HepG2 (cell line): ENCODE results near the gene TPR. TPM values are rescaled to one million over a fixed set of nuclear protein-coding genes. Genes with fewer than 3 reads are reported as not detected.

Experiments used
- ADNP ChIP-seq: sonication (generic); formaldehyde crosslinking; IDR thresholded peaks from 2 replicates; pipeline ENCODE4 v1.4.0; 2020; ENCODE audit warnings: missing genetic modification reagents
- BCLAF1 ChIP-seq: fragments of 450-650 bp; IDR thresholded peaks from 2 replicates; pipeline ENCODE4 v1.6.1; 2017; ENCODE audit warnings: mild to moderate bottlenecking
- CENPX ChIP-seq: sonication (generic); formaldehyde crosslinking; IDR thresholded peaks from 2 replicates; pipeline ENCODE4 v1.9.0; 2021; ENCODE audit warnings: mild to moderate bottlenecking, missing genetic modification reagents, moderate library complexity
- ELF1 ChIP-seq: sonication (generic); formaldehyde crosslinking; IDR thresholded peaks from 2 replicates; pipeline ENCODE4 v1.4.0; 2020; ENCODE audit warnings: missing genetic modification reagents
- ELK4 ChIP-seq: sonication (generic); formaldehyde crosslinking; IDR thresholded peaks from 2 replicates; pipeline ENCODE4 v1.9.0; 2021; ENCODE audit warnings: missing genetic modification reagents, borderline replicate concordance
- HNRNPLL ChIP-seq: fragments of 200-400 bp; formaldehyde crosslinking; IDR thresholded peaks from 2 replicates; pipeline ENCODE4 v1.6.1; 2017; ENCODE audit warnings: mild to moderate bottlenecking, low read depth, low read length; ENCODE audit not compliant: poor library complexity, severe bottlenecking
- KAT7 ChIP-seq: IDR thresholded peaks from 2 replicates; pipeline ENCODE4 v1.6.1; 2018; ENCODE audit warnings: borderline replicate concordance, missing compliant biosample characterization
- MAFG ChIP-seq: sonication (generic); formaldehyde crosslinking; IDR thresholded peaks from 2 replicates; pipeline ENCODE4 v1.5.1; 2020; ENCODE audit warnings: mild to moderate bottlenecking, missing genetic modification reagents
- POLR2AphosphoS5 ChIP-seq: IDR thresholded peaks from 2 replicates; pipeline ENCODE4 v1.6.1; 2012; ENCODE audit warnings: low read depth, low read length
- TRIM22 ChIP-seq: fragments of 450-650 bp; IDR thresholded peaks from 2 replicates; pipeline ENCODE4 v1.6.1; 2017
- ZNF235 ChIP-seq: sonication (generic); formaldehyde crosslinking; IDR thresholded peaks from 2 replicates; pipeline ENCODE4 v1.8.1; 2023; ENCODE audit warnings: mild to moderate bottlenecking, missing genetic modification reagents, borderline replicate concordance
- ZNF552 ChIP-seq: sonication (generic); formaldehyde crosslinking; IDR thresholded peaks from 2 replicates; pipeline ENCODE4 v1.9.0; 2022; ENCODE audit warnings: missing genetic modification reagents, mild to moderate bottlenecking, borderline replicate concordance
- ZNF687 ChIP-seq: sonication (generic); formaldehyde crosslinking; IDR thresholded peaks from 2 replicates; pipeline ENCODE4 v1.5.1; 2020; ENCODE audit warnings: mild to moderate bottlenecking, missing genetic modification reagents, moderate library complexity
- ZNF709 ChIP-seq: sonication (generic); formaldehyde crosslinking; IDR thresholded peaks from 2 replicates; pipeline ENCODE4 v1.5.0; 2020; ENCODE audit warnings: mild to moderate bottlenecking, missing genetic modification reagents
- polyA plus RNA-seq, 8 experiments: library from polyadenylated mRNA; depleted of rRNA in 3 of 8; stranded (reverse) in 7 of 8; unstranded in 1 of 8; fragments of >200 nt; fragmentation: Illumina TruSeq in 4 of 8; extraction: Trizol in 4 of 8; gene quantifications; 2 replicates each; pipeline versions ENCODE4 v1.2.1 to v1.2.3, GENCODE V29; 2011 to 2016; ENCODE audit warnings: low read depth in 4 of 8, missing spikeins in 1 of 8, mixed read lengths in 1 of 8; ENCODE audit not compliant: insufficient read depth in 1 of 8
- total RNA-seq, 5 experiments: library from RNA; depleted of rRNA; stranded (reverse); fragments of >200 nt; fragmentation: Illumina TruSeq; extraction: Trizol; gene quantifications; 2 replicates each; pipeline ENCODE4 v1.2.3, GENCODE V29; 2016; ENCODE audit warnings: low read depth in 1 of 5
- TF ChIP-seq, protein P1 (sequence below): sonication (generic); formaldehyde crosslinking; IDR thresholded peaks from 2 replicates; pipeline ENCODE4 v1.8.0; 2022; ENCODE audit warnings: low read depth, missing genetic modification reagents
- TF ChIP-seq, protein P2 (sequence below): sonication (generic); formaldehyde crosslinking; IDR thresholded peaks from 2 replicates; pipeline ENCODE4 v1.4.0; 2020; ENCODE audit warnings: missing genetic modification reagents

TPR gene
- total and polyA plus RNA-seq, 2 of the 13 experiments (the other 11 are each of a cell fraction or from before 2014, with no cell fraction given) = 78.9 to 81.7 TPM

DNA sequence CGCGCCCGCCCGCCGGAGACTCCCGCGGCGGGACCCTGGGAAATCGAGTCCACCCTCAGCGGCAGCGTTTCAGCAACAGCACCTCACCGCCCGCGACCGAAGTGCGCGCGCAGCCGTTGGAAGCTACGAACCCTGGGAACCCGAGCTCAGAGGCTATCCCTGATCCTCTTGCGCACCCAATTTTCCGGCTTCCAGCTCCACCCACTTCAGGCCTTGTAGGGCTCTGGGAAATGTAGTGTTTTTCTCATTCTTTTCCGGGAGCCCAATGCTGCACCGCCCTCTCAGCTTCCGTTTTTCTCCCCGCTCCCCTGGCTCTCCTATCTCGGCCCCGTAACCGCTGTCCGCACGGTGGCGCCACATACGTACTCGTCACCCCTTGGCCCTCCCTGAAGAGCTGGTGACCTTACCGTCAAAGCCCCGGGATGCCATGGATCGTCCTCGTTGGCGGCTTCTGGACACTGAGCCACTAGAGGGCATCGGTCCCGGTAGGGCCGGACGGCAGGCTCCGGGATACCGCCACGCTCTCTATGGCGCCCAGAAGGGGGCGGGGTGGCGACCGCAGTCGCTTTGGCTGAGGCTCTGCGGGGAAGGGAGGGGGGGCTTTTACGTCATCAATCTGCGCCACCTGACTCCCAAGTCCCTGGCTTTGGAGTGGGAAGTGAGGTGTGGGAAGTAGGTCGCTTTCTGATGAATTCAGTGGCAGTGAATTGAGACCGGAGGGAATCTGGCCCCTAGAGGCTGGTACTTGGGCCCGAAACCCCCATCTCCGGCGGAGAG is at the start of gene TPR, which contains the start of gene ODR4 (continued):
- TF ChIP-seq ZNF552 (CRISPR knock-in tag) (no peak), TRIM22 (no peak), ZNF687 (CRISPR knock-in tag) (peak; percentile 87), POLR2AphosphoS5 (peak; percentile 85), BCLAF1 (no peak), MAFG (CRISPR knock-in tag) (no peak), ADNP (no peak), ZNF709 (CRISPR knock-in tag) (0 out of 2 replicates have a peak, but pooled peaks have one; percentile 23), ELF1 (CRISPR knock-in tag) (peak; percentile 93), ELK4 (no peak), KAT7 (CRISPR knock-in tag) (no peak; the same call in 1 of the 2 replicates), HNRNPLL (peak; percentile 70), ZNF235 (peak; percentile 51; the same call in 1 of the 2 replicates), CENPX (CRISPR knock-in tag) (no peak)
- TF ChIP-seq, protein P1, sequence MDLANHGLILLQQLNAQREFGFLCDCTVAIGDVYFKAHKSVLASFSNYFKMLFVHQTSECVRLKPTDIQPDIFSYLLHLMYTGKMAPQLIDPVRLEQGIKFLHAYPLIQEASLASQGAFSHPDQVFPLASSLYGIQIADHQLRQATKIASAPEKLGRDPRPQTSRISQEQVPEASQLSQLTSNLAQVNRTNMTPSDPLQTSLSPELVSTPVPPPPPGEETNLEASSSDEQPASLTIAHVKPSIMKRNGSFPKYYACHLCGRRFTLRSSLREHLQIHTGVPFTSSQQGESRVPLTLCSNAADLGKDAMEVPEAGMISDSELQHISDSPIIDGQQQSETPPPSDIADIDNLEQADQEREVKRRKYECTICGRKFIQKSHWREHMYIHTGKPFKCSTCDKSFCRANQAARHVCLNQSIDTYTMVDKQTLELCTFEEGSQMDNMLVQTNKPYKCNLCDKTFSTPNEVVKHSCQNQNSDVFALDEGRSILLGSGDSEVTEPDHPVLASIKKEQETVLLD (CRISPR knock-in tag) = peak; percentile 99
- TF ChIP-seq, protein P2, sequence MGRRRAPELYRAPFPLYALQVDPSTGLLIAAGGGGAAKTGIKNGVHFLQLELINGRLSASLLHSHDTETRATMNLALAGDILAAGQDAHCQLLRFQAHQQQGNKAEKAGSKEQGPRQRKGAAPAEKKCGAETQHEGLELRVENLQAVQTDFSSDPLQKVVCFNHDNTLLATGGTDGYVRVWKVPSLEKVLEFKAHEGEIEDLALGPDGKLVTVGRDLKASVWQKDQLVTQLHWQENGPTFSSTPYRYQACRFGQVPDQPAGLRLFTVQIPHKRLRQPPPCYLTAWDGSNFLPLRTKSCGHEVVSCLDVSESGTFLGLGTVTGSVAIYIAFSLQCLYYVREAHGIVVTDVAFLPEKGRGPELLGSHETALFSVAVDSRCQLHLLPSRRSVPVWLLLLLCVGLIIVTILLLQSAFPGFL = no peak
